IMR-90 (cell line): ENCODE data around the gene PARK7. TPM values are rescaled to one million over a fixed set of nuclear protein-coding genes. Genes with fewer than 3 reads are reported as not detected.

Source experiments
- ATAC-seq: fragments of 200-7000 bp; cut with Tn5 transposase; 2 replicates; pipeline ENCODE4 v1.9.1; 2020; ENCODE audit warnings: low read depth, mild to moderate bottlenecking, moderate library complexity
- BruUV-seq: library from RNA; stranded (reverse); fragments of 400-500 nt; replicated peaks from 2 replicates; lab custom pipeline; 2021; lab: Mats Ljungman, UMichigan
- CTCF ChIA-PET: fragments of 300-600 bp; formaldehyde crosslinking; extraction: SDS; loops from one replicate; lab custom pipeline; 2021; ENCODE audit warnings: antibody characterized with exemption; lab: Yijun Ruan, JAX
- POLR2A ChIA-PET: fragments of 300-600 bp; sonication (Branson Sonifier 250); formaldehyde crosslinking; loops from one replicate; lab custom pipeline; 2022; ENCODE audit warnings: antibody characterized with exemption; ENCODE audit not compliant: unreplicated experiment; lab: Charles Lee
- DNase-seq: peaks from one replicate; pipeline ENCODE4 v3.0.0; 2013
- H2AFZ ChIP-seq: replicated peaks from 2 replicates; pipeline ENCODE3; 2013; ENCODE audit warnings: low read length, mild to moderate bottlenecking; ENCODE audit not compliant: poor library complexity
- H2AK5ac ChIP-seq: 2 replicates; pipeline ENCODE4 v1.6.1; 2013; ENCODE audit warnings: low read depth, low read length, inconsistent platforms
- H2AK9ac ChIP-seq: replicated peaks from 2 replicates; pipeline ENCODE3; 2013; ENCODE audit warnings: mild to moderate bottlenecking, low read depth, low read length, moderate library complexity; ENCODE audit not compliant: poor library complexity
- H2BK120ac ChIP-seq: 2 replicates; pipeline ENCODE4 v1.6.1; 2013; ENCODE audit warnings: low read depth, low read length, inconsistent platforms
- H2BK15ac ChIP-seq: 3 replicates; pipeline ENCODE4 v1.6.1; 2013; ENCODE audit warnings: low read depth, low read length, inconsistent platforms
- H2BK20ac ChIP-seq: 2 replicates; pipeline ENCODE4 v1.6.1; 2013; ENCODE audit warnings: low read depth, mild to moderate bottlenecking, inconsistent platforms, low read length, moderate library complexity
- H2BK5ac ChIP-seq: 2 replicates; pipeline ENCODE4 v1.6.1; 2013; ENCODE audit warnings: mild to moderate bottlenecking, low read depth, low read length, inconsistent platforms; ENCODE audit not compliant: poor library complexity, severe bottlenecking
- H3K14ac ChIP-seq: replicated peaks from 2 replicates; pipeline ENCODE4 v1.6.1; 2013; ENCODE audit warnings: low read depth, low read length, inconsistent platforms
- H3K18ac ChIP-seq: 2 replicates; pipeline ENCODE4 v1.6.1; 2013; ENCODE audit warnings: low read depth, low read length, control low read depth
- H3K23ac ChIP-seq: 2 replicates; pipeline ENCODE4 v1.6.1; 2013; ENCODE audit warnings: low read depth, low read length, inconsistent platforms
- H3K27ac ChIP-seq: 2 replicates; pipeline ENCODE4 v1.5.1; 2013; ENCODE audit warnings: mild to moderate bottlenecking, control low read depth, low read length; ENCODE audit not compliant: insufficient read depth
- H3K27me3 ChIP-seq: 2 replicates; pipeline ENCODE4 v1.6.1; 2013; ENCODE audit warnings: low read length; ENCODE audit not compliant: control insufficient read depth, insufficient read depth
- H3K36me3 ChIP-seq: 2 replicates; pipeline ENCODE4 v1.6.1; 2013; ENCODE audit warnings: low read length, mixed read lengths; ENCODE audit not compliant: control insufficient read depth, insufficient read depth
- H3K4ac ChIP-seq: 2 replicates; pipeline ENCODE4 v1.6.1; 2013; ENCODE audit warnings: low read depth, low read length, inconsistent platforms
- H3K4me1 ChIP-seq: 2 replicates; pipeline ENCODE4 v1.6.1; 2013; ENCODE audit warnings: low read length, mixed read lengths; ENCODE audit not compliant: control insufficient read depth, insufficient read depth
- H3K4me2 ChIP-seq: 2 replicates; pipeline ENCODE4 v1.6.1; 2013; ENCODE audit warnings: low read depth, mild to moderate bottlenecking, control low read depth, low read length, moderate library complexity
- H3K4me3 ChIP-seq: 2 replicates; pipeline ENCODE4 v1.5.1; 2013; ENCODE audit warnings: low read depth, mild to moderate bottlenecking, control low read depth, low read length, moderate library complexity; ENCODE audit not compliant: insufficient read depth
- H3K56ac ChIP-seq: 2 replicates; pipeline ENCODE4 v1.6.1; 2013; ENCODE audit warnings: low read length, inconsistent platforms; ENCODE audit not compliant: insufficient read depth; ENCODE audit errors: extremely low read depth
- H3K79me1 ChIP-seq, 2 experiments: 2 replicates each; pipeline ENCODE4 v1.6.1; 2013; ENCODE audit warnings: low read length in 2 of 2, inconsistent platforms in 1 of 2, low read depth in 1 of 2
- H3K9ac ChIP-seq: 2 replicates; pipeline ENCODE4 v1.6.1; 2013; ENCODE audit warnings: low read depth, low read length, control low read depth
- H3K9me1 ChIP-seq: 2 replicates; pipeline ENCODE4 v1.6.1; 2013; ENCODE audit warnings: low read length, inconsistent platforms; ENCODE audit not compliant: insufficient read depth
- H3K9me3 ChIP-seq: 2 replicates; pipeline ENCODE4 v1.6.1; 2013; ENCODE audit warnings: low read length; ENCODE audit not compliant: control insufficient read depth, insufficient read depth
- H4K20me1 ChIP-seq: 2 replicates; pipeline ENCODE4 v1.6.1; 2013; ENCODE audit warnings: low read length, inconsistent platforms; ENCODE audit not compliant: insufficient read depth
- H4K5ac ChIP-seq: 2 replicates; pipeline ENCODE4 v1.6.1; 2013; ENCODE audit warnings: mild to moderate bottlenecking, low read depth, low read length, control low read depth
- H4K8ac ChIP-seq, 2 experiments: 2 replicates each; pipeline ENCODE4 v1.6.1; 2013; ENCODE audit warnings: low read depth in 2 of 2, low read length in 2 of 2, control low read depth in 1 of 2, inconsistent platforms in 1 of 2
- H4K91ac ChIP-seq: 2 replicates; pipeline ENCODE4 v1.6.1; 2013; ENCODE audit warnings: low read depth, low read length, inconsistent platforms; ENCODE audit not compliant: insufficient read depth
- MXI1 ChIP-seq: IDR thresholded peaks from 2 replicates; pipeline ENCODE4 v1.6.1; 2012; ENCODE audit warnings: low read depth, mild to moderate bottlenecking, low read length, moderate library complexity, borderline replicate concordance
- NFE2L2 ChIP-seq: fragments of 150-350 bp; IDR thresholded peaks from 2 replicates; pipeline ENCODE4 v1.6.1; 2016; ENCODE audit warnings: low read depth, mild to moderate bottlenecking, low read length
- WGBS, 2 experiments: methylation state at CpG; one replicate each; pipeline versions ENCODE4 v1.1.5 to v1.1.7; 2013; ENCODE audit warnings: missing lambda C conversion rate in 2 of 2; ENCODE audit not compliant: insufficient read length in 1 of 2; ENCODE audit errors: extremely low coverage in 2 of 2; 5-methylcytosine and 5-hydroxymethylcytosine counted together
- dilution Hi-C: fragments of 300-500 bp; cut with HindIII; formaldehyde crosslinking; loops from one replicate; pipeline ENCODE4 v1.14.3; 2018; ENCODE audit warnings: low sequenced_read_pairs; ENCODE audit not compliant: unreplicated experiment
- in situ Hi-C: fragments of 300-500 bp; cut with MboI; formaldehyde crosslinking; loops from 3 replicates; pipeline ENCODE4 v1.14.3; 2019; ENCODE audit warnings: low sequenced_read_pairs, inconsistent platforms, mixed read lengths
- intact Hi-C: fragments of 100-400 bp; cut with micrococcal nuclease; formaldehyde crosslinking; loops from 2 replicates; pipeline ENCODE4 v1.10.0; 2022
- polyA plus RNA-seq, 3 experiments: library from polyadenylated mRNA; depleted of rRNA; stranded (reverse); fragments of >200 nt; gene quantifications; 2 replicates each; pipeline ENCODE4 v1.2.3, GENCODE V29; 2012; ENCODE audit warnings: low replicate concordance in 1 of 3
- total RNA-seq: library from RNA; depleted of rRNA; stranded (reverse); fragments of >200 nt; gene quantifications from 2 replicates; pipeline ENCODE4 v1.2.3, GENCODE V29; 2012
- TF ChIP-seq, protein P1 (sequence below): conservative IDR thresholded peaks from 2 replicates; pipeline ENCODE4 v1.5.1; 2012; ENCODE audit warnings: mild to moderate bottlenecking, low read depth, low read length, improper control_type of control experiment
- TF ChIP-seq, protein P2 (sequence below): fragments of 150-350 bp; IDR thresholded peaks from 2 replicates; pipeline ENCODE4 v1.6.1; 2016; ENCODE audit warnings: low read depth, mild to moderate bottlenecking, low read length, moderate library complexity, borderline replicate concordance

Gene PARK7
- total and polyA plus RNA-seq, 2 of the 4 experiments (the other 2 are of a cell fraction), result 207 to 357 TPM

GRCh38 chr1:7962636-7963377 is 1.3 kb downstream of the PARK7 start:
- Histone ChIP-seq H3K56ac (no peak overlapping the region), H3K9ac (peak overlapping the region; percentile 97), H3K79me1 (peaks cover 29 to 56% of the 10 kb centered on the region in 2 experiments), H4K91ac (no peak overlapping the region), H3K4ac (no peak overlapping the region), H3K4me1 (no peaks in the 10 kb centered on the region), H3K4me2 (peak overlapping the region; percentile 75), H3K27me3 (no peaks in the 10 kb centered on the region), H3K9me1 (no peaks in the 10 kb centered on the region; the same call in 1 of the 2 replicates), H2AFZ (no peak overlapping the region), H3K27ac (no peak overlapping the region), H4K5ac (peak overlapping the region; percentile 33; the same call in 1 of the 2 replicates), H3K23ac (peak overlapping the region; percentile 88; the same call in 1 of the 2 replicates), H2BK120ac (no peak overlapping the region), H2BK5ac (no peak overlapping the region), H3K14ac (no peak overlapping the region), H2AK9ac (no peak overlapping the region), H4K8ac (peak overlapping the region; percentile 15 to 78; a peak in 1 of 4 replicates), H3K4me3 (no peak overlapping the region), H2BK15ac (no peak overlapping the region), H3K18ac (no peak overlapping the region), H4K20me1 (peaks cover 15% of the 10 kb centered on the region), H3K36me3 (peaks cover 23% of the 10 kb centered on the region), H2BK20ac (no peak overlapping the region), H2AK5ac (0 out of 2 replicates have a peak overlapping the region, but pooled peaks have one; percentile 35), H3K9me3 (no peaks in the 10 kb centered on the region)
- TF ChIP-seq, protein P1, sequence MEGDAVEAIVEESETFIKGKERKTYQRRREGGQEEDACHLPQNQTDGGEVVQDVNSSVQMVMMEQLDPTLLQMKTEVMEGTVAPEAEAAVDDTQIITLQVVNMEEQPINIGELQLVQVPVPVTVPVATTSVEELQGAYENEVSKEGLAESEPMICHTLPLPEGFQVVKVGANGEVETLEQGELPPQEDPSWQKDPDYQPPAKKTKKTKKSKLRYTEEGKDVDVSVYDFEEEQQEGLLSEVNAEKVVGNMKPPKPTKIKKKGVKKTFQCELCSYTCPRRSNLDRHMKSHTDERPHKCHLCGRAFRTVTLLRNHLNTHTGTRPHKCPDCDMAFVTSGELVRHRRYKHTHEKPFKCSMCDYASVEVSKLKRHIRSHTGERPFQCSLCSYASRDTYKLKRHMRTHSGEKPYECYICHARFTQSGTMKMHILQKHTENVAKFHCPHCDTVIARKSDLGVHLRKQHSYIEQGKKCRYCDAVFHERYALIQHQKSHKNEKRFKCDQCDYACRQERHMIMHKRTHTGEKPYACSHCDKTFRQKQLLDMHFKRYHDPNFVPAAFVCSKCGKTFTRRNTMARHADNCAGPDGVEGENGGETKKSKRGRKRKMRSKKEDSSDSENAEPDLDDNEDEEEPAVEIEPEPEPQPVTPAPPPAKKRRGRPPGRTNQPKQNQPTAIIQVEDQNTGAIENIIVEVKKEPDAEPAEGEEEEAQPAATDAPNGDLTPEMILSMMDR, result no peak
- TF ChIP-seq MXI1 (no peak), NFE2L2 (no peak)
- TF ChIP-seq, protein P2, sequence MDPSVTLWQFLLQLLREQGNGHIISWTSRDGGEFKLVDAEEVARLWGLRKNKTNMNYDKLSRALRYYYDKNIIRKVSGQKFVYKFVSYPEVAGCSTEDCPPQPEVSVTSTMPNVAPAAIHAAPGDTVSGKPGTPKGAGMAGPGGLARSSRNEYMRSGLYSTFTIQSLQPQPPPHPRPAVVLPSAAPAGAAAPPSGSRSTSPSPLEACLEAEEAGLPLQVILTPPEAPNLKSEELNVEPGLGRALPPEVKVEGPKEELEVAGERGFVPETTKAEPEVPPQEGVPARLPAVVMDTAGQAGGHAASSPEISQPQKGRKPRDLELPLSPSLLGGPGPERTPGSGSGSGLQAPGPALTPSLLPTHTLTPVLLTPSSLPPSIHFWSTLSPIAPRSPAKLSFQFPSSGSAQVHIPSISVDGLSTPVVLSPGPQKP, result no peak
- peak; percentile 8 for DNase-seq
- ATAC-seq, result no peak
- in situ Hi-C loops (no loop called here), dilution Hi-C loops (no loop called here), intact Hi-C loops (no loop called here)
- ChIA-PET POLR2A (interaction anchor here (0.6 kb wide), 3 partner anchors 55 to 364 kb away, joined by 4 to 17 read pairs (median 5); no protein-coding TSS in a partner anchor), CTCF (interaction anchor here (0.5 to 0.8 kb wide), 4 partner anchors 13 to 888 kb away, joined by 3 to 4 read pairs (median 3); no protein-coding TSS in a partner anchor)
- no TSS peak for BruUV-seq
- no CpG with 5 or more reads among the region's 11 CpGs for WGBS, 2 experiments
